NCI-H226 (cell line): ENCODE data around the gene KRTAP10-4.
"Not testable (repeated sequence)": the region's sequence is repeated elsewhere in the genome, so short reads cannot be mapped to it uniquely, and the experiment has no call there.

Experiments used
- DNase-seq: peaks from one replicate; pipeline ENCODE4 v3.0.0-alpha.2; 2015

KRTAP10-4 gene

DNA sequence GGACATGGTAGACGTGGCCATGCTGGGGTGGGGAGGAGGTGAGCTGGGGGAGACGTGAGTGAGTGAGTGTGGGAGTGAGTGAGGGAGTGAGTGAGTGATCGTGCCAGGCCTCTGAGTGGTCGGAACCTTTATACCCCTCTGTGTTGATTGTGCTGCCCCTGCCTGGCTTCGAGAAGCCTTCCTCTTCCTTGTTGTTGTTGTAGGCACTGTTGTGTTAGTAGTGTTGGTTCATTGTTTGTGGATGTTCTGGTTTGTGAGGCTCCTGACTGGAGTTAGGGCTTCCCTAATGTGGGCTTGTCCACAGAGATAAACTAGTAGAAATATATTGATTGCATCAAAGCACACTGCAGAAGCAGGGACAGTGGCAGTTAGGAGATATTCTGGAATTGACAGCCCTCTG, 14.8 kb upstream of the KRTAP10-4 start, which contains the start of gene KRTAP10-3:
KRTAP10-3 (minus strand) TSS at position 101 of the 400 bp plus-strand sequence; CDS start at position 21, 80 bp downstream.
- no peak for DNase-seq

DNA sequence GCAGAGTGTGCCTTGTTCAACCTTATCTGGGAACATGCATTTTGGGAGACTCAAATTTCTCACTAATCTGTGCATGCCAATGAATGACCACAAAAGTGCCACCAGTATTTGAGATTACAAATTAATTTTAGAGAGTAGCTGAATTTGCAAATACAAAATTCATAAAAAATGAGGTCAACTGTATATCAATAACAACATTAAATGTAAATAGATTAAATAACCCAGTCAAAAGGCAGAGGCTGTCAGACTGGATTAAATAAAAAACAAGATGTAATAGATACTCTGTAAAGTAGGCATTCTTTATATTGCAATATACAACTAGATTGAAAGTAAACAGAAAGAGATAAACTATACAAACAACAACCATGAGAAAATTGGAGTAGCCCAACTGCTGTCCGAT, 9.4 kb upstream of the KRTAP10-4 start:
- DNase-seq: no peak

DNA sequence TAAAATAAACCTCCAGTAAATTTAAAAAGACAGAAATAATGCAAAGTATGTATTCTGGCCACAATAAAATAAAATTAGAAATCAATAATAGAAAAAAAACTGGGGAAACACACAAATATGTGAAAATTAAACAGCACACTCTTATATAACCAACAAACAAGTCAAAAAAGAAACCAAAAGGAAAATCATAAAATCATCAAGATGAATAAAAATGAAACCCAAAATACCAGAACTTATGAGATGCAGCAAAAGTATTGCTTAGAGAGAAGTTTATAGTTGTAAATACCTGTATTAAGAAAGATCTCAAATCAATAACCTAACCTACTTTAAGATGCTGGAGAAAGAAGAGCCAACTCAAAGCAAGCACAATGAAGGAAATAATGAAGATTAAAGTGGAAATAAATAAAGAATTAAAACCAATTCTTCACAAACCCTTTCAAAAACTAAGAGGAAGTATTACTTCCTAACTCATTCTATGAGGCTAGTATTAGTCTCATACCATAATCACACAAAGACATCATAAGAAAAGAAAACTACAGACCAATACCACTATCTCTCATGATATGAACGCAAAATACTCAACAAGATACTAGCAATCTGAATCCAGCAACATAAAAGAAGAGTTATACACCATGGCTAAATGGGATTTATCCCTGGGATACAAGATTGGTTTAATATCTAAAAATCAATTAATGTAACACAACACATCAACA, 8.5 kb upstream of the KRTAP10-4 start:
- DNase-seq: no peak

DNA sequence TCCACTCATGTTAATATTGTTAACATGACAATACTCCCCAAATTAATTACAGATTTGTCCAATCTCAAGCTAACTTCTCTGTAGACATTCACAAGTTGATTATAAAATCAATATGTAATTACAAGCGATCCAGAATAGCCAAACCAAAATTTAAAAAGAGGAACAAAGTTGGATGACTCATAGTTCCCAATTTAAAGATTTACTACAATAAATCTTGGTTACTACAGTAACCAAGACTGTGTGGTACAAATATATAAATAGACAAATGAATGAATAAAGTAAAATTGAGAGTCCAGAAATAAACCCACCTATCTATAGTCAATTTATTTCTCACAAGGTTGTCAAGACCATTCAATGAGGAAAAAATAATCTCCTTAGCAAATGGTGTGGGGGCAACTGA, 7.1 kb upstream of the KRTAP10-4 start:
- DNase-seq: no peak

DNA sequence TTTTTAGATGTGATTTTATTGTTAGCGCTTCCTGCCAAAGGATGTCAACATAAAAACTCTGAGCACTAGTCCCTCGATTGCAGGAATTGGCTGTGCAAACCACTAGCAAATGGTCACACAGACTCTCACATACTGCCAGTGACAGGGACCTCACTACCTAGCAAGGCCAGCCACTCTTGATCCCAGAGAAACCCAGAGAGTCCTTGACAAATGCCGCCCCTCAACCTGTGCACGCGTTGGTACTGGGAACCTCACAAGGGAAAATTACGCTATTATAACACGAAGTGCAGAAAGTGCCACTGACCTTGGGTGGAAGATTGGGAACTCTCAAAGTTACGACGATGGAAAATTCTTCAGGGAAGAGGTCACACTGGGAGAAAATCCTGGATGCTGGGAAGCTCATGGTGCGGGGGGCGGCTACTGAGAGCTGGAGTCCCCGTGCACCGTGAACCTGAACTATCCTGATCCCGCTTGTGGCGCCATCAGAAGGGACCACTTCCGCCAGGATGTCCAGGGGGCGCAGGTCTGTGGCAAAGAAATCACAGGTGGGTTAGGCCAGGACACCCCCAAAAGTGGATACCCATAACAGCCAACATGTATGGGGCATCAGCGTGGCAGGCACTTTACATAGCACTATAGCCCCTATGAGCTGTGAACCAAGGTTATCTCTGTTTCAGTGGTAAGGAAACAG, 5.9 kb upstream of the KRTAP10-4 start:
- DNase-seq: no peak

DNA sequence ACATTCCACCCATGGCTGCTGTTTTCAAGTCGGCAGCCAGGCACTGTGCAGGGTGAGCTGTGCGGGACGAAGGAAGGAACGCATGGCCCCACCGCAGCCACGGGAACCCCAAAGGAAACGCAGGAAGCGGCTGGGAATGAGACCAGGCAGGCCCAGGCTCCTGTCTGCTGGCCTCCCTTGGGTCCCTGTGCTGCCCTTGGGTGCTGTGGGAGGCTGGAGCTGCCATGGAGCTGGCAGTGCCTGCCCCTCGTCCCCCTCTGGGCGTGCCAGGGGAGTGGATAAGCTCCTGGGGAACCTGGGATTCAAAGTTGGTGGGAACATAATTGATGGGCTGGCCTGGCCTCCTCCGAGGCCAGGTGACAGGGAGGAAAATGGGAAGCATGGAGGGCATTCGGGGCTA, 5.3 kb upstream of the KRTAP10-4 start:
- no peak for DNase-seq

DNA sequence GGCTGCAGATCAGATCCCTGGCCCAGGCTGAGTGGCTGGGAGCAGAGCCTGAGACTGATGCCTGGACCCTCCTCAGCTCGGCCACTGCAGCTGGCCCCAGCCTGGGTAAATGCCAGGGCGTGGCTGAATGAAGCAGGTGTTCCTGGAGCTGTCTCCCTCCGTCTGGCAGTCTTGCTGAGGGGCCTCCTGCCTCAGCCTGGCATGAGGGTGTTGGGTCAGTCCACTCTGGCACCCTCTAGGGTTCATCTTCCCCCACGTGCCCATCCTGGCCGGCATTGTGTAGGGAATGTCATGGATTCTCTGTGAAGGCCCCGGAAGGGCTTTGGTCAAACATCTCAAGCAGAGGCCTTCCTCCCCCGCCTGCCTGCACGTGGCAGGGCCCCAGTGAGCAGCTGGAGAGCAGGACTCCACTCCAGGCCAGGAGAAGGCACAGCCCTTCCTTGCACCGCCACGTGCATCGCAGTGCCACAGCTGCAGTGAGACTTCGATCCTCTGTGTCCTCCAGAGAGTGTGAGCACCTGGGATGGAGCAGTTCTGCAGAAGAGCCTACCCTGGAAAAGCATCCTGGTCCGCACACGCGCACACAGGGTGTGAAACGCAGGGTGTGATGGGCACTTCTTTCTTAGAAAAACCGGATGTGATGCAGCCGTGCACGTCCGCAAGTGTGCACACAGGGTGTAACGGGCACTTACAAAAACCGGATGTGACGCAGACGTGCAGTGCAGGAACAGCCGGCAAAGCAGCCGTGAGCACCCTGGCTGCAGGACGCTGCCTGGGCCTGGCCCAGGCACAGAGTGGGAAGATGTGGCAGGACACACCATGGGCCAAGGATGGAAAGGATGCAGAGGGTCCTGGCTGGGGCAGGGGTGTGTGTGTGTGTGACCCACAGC, 4.6 kb upstream of the KRTAP10-4 start:
- DNase-seq: no peak

DNA sequence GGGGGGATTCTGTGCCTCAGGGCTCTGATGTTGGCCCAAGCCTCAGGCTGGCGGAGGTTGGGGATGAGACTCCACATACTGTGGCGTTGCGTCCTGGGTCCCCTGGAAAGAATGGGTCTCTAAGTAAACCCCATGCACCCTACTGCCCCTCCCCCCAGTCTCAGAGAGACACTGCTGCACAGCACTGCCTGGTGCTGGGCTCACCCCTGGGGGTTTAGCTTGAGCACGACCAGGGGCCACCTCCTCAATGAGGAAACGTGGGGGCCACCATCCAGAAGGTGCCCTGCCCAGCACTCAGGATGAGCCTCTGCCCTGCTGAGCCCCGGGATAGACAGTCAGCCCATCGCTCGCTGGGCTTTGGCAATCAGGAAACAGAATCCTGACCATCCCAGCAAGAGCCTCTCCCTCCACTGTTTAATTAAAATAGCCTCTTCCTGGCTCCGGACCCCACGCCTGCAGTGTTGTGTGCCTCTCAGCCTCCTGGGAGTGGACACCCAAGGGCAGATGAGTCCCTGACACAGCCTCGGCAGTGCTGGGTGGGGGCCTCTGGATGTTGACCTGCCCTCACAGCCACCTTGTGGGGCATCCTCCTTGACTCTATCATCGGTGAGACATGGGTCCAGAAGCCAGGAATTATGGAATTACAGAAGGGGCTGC, 3.5 kb upstream of the KRTAP10-4 start:
- DNase-seq: no peak

DNA sequence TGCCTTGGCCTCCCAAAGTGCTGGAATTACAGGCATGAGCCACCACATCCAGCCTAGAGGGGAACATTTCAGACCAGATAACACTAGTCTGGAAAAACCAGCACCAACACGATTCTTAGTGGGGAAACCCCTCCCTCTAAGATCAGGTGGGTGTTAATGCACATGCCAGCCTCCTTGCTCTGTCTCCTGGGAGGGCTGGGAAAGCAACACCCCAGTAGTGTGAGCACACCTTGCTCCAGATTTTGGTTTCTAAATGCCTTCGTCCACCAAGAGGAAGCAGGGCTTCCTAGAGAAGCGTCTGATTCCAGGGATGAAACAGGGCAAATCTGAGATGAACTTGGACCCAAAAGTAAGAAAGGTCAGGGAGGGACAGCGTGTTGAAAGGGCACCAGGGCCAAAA, 2.2 kb upstream of the KRTAP10-4 start:
- no peak for DNase-seq

DNA sequence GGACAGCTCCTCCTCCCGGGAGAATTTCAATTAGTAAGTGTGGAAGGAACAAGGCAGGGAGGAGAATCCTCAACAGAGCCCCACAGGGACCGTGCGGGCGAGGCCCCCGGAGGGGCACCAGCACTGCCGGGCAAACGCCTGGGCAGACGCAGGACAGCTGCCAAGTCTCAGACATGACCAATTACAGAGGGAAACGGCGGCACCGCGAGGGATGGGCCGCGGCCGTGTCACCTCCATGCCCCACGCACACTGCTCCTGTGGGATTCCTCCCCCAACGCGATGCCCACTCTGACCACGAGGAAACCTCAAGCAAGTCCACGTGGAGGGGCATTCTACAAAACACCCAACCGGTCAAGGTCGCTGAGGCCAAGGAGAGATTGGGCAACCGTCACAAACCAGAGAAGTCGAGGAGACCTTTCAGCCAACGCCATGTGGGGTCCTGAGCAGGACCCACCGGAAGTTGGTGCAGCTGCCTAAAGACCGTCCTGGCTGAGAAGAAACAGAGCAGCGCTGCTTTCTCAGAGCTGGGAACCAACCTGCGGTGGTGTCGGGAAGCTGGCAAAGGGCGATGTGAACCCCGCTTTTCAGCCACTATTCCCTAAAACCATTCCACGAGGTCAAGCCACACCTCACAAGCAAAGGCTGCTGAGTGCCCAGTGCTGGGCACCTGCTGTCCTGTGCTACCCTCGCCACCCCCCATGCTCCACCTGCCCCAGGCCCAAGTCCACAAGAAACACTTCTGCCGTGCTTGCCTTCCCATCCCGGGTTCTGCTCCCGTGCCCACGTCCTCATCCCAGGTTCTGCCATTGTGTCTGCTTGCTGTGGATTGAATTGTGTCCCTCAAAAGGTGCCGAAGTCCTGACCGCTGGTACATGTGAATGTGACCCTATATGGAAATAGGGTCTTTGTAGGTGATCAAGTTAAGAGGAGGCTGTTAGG, 1.4 kb upstream of the KRTAP10-4 start:
- DNase-seq: no peak

DNA sequence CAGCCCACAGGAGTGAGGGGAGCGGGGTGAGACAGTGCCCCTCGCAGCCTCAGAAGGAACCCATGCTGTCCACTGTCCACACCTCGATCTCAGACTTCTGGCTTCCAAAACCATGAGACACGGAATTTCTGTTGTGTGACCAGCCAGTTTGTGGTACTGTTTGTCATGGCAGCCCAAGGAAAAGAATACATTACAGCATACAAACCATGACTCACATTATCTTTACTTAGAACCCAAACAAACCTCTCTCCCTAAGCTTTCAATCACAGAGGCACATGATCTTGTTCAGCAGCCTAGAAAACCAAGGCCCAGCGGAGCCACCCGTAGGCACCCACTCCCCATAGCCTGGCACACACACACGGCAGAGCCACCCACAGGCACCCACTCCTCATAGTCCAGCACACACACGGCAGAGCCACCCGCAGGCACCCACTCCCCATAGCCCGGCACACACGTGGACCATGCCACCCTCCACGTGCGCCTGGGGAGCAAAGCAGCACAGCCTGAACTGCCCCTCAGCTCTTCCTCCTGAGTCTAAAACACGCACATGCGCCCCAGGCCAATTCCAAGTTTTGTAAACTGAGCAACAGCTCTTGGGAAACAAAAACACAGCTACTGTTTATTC, 458 bp upstream of the KRTAP10-4 start:
- DNase-seq: no peak

DNA sequence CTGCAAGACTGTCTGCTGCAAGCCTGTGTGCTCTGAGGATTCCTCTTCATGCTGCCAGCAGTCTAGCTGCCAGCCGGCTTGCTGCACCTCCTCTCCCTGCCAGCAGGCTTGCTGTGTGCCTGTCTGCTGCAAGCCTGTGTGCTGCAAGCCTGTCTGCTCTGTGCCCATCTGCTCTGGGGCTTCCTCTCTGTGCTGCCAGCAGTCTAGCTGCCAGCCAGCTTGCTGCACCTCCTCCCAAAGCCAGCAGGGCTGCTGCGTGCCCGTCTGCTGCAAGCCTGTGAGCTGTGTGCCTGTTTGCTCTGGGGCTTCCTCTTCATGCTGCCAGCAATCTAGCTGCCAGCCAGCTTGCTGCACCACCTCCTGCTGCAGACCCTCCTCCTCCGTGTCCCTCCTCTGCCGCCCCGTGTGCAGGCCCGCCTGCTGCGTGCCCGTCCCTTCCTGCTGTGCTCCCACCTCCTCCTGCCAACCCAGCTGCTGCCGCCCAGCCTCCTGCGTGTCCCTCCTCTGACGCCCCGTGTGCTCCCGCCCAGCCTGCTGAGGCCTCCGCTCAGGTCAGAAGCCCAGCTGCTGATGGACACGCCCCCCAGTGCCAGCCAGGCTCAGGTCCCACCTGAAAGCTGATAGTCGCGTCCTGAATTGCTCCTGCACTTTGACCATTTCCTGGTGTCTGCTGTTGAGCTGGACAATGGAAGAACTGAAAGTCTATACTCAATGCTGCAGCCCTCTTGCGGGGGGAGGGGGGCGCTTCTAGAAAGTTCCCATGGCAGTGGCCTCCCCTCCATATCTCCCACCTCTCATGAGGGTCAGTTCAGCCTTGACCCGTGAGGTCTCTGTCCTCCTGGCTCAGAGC, 1.2 kb downstream of the KRTAP10-4 start:
- no peak for DNase-seq

DNA sequence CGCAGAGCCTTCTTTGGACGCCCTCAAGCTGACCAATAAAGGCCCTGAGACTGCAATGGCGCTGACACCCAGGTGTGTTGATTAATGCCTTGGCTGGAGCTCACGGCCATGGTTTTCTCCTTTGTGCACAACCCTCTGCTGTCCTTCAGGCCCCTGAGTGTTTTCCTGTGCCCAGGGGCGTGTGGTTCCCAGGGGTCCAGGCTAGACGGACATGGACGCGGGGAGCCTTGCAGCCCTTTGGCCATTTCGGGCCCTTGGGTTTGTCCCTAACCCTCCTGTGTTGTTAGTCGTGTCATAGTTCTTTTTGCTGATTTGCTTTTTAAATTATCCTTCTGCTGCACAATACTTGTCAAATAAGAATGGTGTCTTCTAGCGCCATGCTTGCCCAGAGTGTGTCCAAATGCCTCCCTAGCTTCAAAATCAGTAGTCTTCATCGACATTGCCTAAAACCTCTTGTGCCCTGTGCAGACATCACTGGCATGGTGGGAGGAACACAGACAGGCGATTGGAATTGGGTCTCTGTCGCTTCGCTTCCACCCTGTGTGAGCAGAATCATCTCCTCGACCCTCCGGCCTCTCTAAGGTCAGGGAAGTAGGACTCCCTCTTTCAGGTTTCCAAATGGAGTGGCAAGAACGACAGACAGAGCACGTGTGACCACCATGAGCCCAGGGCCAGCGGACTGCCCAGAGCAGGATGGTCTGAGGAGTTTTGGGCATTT, 1.9 kb downstream of the KRTAP10-4 start:
- no peak for DNase-seq

DNA sequence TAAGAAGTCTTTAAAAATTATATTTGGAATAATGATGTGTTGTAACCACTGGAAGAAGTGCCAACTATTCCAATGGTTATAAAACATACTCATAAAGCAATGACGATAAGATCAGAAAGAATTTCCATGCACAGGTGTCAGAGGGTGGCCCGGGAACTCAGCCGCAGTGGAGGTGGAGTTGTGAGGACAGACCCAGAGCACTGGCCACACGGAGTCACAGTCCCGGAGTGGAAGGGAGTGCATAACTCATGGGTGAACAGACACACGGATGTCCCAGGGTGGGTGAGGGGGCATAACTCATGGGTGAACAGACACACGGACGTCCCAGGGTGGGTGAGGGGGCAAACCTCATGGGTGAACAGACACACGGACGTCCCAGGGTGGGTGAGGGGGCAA, 2.5 kb downstream of the KRTAP10-4 start:
- no peak for DNase-seq

DNA sequence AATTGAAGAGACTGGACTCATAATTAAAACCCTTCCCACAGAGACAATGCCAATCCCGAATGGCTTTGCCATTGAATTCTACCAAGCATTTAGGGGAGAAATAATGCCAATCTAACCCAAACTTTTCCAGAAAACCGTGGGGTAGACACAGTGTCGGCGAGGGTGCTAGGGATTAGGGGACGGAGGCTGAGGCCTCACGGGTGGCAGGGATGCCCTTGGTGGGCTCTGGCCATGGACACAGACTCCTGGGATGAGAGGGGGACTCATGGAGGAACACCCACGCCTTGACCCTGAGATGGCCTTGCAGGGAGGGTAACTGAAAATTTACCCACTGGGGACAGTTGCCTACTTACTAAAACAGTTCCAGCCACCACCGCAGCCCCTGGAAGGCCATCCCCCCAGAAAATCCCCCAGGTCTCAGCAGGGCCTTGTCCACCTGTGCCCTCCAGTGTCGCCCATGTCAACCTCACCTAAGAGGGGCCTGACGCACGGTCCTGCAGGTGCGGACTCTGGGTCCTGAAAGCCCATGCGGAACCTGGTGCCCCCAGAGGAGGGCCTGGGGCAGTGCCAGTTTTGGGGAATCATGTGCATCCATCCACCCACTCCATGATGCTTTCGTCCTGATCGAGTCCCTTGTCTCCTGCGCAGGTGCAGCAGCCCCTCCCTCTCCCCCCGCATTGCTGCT, 5.0 kb downstream of the KRTAP10-4 start:
- DNase-seq: no peak

DNA sequence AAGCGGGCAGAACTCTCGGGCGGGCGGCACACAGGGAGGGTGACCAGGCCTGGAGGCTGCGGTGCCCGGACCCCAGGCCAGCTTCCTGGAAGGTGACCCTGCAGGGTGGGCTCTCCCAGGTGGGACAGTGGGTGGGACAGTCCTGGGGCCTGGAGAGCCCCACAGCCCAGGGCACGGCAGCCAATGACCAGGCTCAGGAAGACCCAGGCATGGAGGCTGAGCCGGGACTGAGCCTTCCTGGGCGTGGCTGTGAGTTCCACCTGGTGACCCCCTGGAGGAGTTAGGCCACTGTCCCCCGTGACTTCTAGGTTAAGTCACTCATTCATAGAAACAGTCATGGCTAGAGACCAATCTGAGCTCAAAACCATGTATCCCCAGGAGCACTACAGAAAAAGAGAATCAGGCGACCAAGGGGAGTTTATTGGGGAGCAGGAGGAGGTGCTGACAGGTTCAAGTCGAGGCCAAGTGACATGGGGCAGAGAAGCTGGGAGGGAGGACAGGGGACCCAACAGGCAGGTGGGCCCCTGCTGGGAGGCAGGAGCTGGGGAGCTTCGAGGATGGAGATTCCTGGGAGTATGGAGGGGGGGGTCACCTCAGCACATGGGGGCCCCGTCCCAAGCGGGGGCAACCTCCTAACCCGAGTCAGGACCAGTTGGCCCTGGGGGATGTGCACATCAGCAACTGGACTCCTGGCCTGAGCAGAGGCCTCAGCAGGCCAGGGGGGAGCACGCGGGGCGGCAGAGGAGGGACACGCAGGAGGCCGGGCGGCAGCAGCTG, 5.7 kb downstream of the KRTAP10-4 start:
- no peak for DNase-seq

DNA sequence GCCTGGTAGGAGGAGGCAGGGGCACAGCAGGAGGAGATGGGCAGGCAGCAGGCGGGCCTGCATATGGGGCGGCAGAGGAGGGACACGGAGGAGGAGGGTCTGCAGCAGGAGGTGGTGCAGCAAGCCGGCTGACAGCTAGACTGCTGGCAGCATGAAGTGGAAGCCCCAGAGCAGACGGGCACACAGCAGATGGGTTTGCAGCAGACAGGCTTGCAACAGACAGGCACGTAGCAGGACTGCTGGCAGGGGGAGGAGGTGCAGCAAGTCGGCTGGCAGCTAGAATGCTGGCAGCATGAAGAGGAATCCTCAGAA, 6.3 kb downstream of the KRTAP10-4 start:
- no peak for DNase-seq

DNA sequence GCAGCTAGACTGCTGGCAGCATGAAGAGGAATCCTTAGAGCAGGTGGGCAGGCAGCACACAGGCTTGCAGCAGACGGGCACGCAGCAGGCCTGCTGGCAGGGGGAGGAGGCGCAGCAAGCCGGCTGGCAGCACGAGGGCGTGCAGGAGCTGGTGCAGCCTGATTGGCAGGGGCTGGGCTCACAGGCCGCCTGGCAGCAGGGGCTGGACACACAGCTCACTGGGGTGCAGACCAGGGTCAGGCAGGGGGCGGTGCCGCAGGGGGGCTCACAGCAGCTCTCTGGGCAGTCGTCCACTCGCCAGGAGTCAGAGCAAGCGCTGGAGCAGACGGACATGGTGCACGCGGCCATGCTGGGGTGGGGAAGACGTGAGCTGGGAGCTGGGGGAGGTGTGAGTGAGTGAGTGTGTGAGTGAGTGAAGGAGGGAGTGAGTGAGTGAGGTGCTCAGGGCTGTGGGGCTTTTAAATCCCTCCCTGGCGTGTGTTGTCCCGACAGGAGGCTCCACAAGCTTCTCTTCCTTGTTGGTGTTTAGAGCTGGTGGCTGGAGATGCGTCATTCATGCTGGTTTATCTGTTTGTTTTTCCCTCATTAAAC, 6.8 kb downstream of the KRTAP10-4 start, which contains the start of gene KRTAP10-5:
KRTAP10-5 (minus strand) TSS at position 374 of the 591 bp plus-strand sequence; CDS start at position 348, 26 bp downstream.
- DNase-seq: not testable (repeated sequence)
